Activated CD4-positive, alpha-beta T cell treated with anti-CD3 and anti-CD28 coated beads, Interleukin-2, amount 50 U/mL, for 24 hours (primary cell): ENCODE measurements around the gene LGALS12.

Source experiments
- DNase-seq, 2 donors: peaks; one replicate each; pipeline ENCODE4 v3.0.0-alpha.2; 2020; ENCODE audit warnings: low read depth in 1 of 2, low spot score in 1 of 2

The LGALS12 gene

GRCh38 chr11:63558459-63559157 is 52.7 kb downstream of the LGALS12 start:
- DNase-seq, result no peak

GRCh38 chr11:63560506-63561180 is 54.8 kb downstream of the LGALS12 start:
- DNase-seq, result no peak

GRCh38 chr11:63563201-63564055 is 57.5 kb downstream of the LGALS12 start, which contains the start of gene PLAAT2:
Gene PLAAT2, minus strand, starts transcription at chr11:63563379. Its CDS starts 55 bp downstream, at chr11:63563324.
- DNase-seq, result no peak

- DNase-seq, result peak in 1 of 2 donors; percentile 39
These were observed 58.3 kb downstream of the LGALS12 start for GRCh38 chr11:63564056-63564774.

- no peak for DNase-seq
These were observed 59.0 kb downstream of the LGALS12 start for GRCh38 chr11:63564784-63565350.
